H1 (cell line): ENCODE results near the gene ZIC1. TPM values are rescaled to one million over a fixed set of nuclear protein-coding genes. Genes with fewer than 3 reads are reported as not detected.

Experiments used
- CTCF ChIA-PET: fragments of 300-600 bp; sonication (Branson Sonifier 250); formaldehyde crosslinking; loops from one replicate; lab custom pipeline; 2021; ENCODE audit not compliant: partially characterized antibody; lab: Charles Lee
- POLR2A ChIA-PET: fragments of 300-600 bp; sonication (Branson Sonifier 250); formaldehyde crosslinking; loops from one replicate; lab custom pipeline; 2021; ENCODE audit warnings: inconsistent platforms; ENCODE audit not compliant: partially characterized antibody; lab: Charles Lee
- DNase-seq, 2 experiments: peaks; one replicate each; pipeline versions ENCODE4 v3.0.0 to v3.0.0-alpha.2; 2010 to 2022; ENCODE audit warnings: low spot score in 2 of 2, low read depth in 1 of 2, mixed read lengths in 1 of 2
- FAIRE-seq: peaks from 2 replicates; lab custom pipeline; 2011; peaks lifted over from hg19 to GRCh38; lab: Jason Lieb, UNC
- H2AFZ ChIP-seq: 2 replicates; pipeline ENCODE4 v1.8.1; 2012; ENCODE audit warnings: low read length, inconsistent platforms
- H2AK5ac ChIP-seq: 2 replicates; pipeline ENCODE4 v1.6.1; 2013; ENCODE audit warnings: low read depth, low read length
- H2BK120ac ChIP-seq: replicated peaks from 2 replicates; pipeline ENCODE3; 2013; ENCODE audit warnings: low read depth, low read length, inconsistent platforms
- H2BK12ac ChIP-seq: 2 replicates; pipeline ENCODE4 v1.6.1; 2013; ENCODE audit warnings: low read depth, low read length
- H2BK15ac ChIP-seq: 2 replicates; pipeline ENCODE4 v1.6.1; 2013; ENCODE audit warnings: low read length
- H2BK20ac ChIP-seq: 2 replicates; pipeline ENCODE4 v1.6.1; 2013; ENCODE audit warnings: low read length
- H2BK5ac ChIP-seq: 2 replicates; pipeline ENCODE4 v1.6.1; 2013; ENCODE audit warnings: low read depth, low read length
- H3K14ac ChIP-seq: 2 replicates; pipeline ENCODE4 v1.6.1; 2013; ENCODE audit warnings: inconsistent platforms; ENCODE audit not compliant: insufficient read length
- H3K18ac ChIP-seq: 2 replicates; pipeline ENCODE4 v1.6.1; 2013; ENCODE audit warnings: low read length; ENCODE audit errors: extremely low read depth
- H3K23ac ChIP-seq: 2 replicates; pipeline ENCODE4 v1.6.1; 2013; ENCODE audit warnings: inconsistent platforms; ENCODE audit not compliant: insufficient read length
- H3K23me2 ChIP-seq: 2 replicates; pipeline ENCODE4 v1.6.1; 2013; ENCODE audit warnings: low read depth, low read length
- H3K27ac ChIP-seq: 2 replicates; pipeline ENCODE4 v1.6.1; 2011; ENCODE audit warnings: low read depth, low read length, inconsistent platforms
- H3K27me3 ChIP-seq, 4 experiments: replicated peaks in 1 of 4; 1 replicate in 1 of 4; 2 replicates in 3 of 4; pipeline versions ENCODE4 v1.6.1 to v1.8.1; 2011 to 2013; ENCODE audit warnings: low read length in 3 of 4, mild to moderate bottlenecking in 3 of 4, inconsistent platforms in 2 of 4, mixed read lengths in 2 of 4, moderate library complexity in 1 of 4; ENCODE audit not compliant: control insufficient read depth in 3 of 4, insufficient read depth in 3 of 4; ENCODE audit errors: extremely low read depth in 1 of 4
- H3K36me3 ChIP-seq, 4 experiments: 2 replicates each; pipeline versions ENCODE4 v1.6.1 to v1.8.1; 2011 to 2013; ENCODE audit warnings: mild to moderate bottlenecking in 4 of 4, low read length in 3 of 4, moderate library complexity in 2 of 4, control low read depth in 1 of 4, inconsistent platforms in 1 of 4; ENCODE audit not compliant: insufficient read depth in 4 of 4, control insufficient read depth in 2 of 4
- H3K4ac ChIP-seq: replicated peaks from 2 replicates; pipeline ENCODE3; 2013; ENCODE audit warnings: low read length, low read depth, mixed read lengths, inconsistent platforms; ENCODE audit not compliant: insufficient read length
- H3K4me1 ChIP-seq, 4 experiments: replicated peaks in 1 of 4; 1 replicate in 1 of 4; 2 replicates in 3 of 4; pipeline versions ENCODE4 v1.6.1 to v1.8.1; 2011 to 2013; ENCODE audit warnings: low read length in 3 of 4, inconsistent platforms in 2 of 4, mixed read lengths in 1 of 4; ENCODE audit not compliant: insufficient read depth in 4 of 4, control insufficient read depth in 3 of 4
- H3K4me2 ChIP-seq, 2 experiments: 2 replicates each; pipeline versions ENCODE4 v1.6.1 to v1.8.1; 2011 to 2013; ENCODE audit warnings: low read depth in 2 of 2, low read length in 2 of 2, control low read depth in 1 of 2, inconsistent platforms in 1 of 2, mild to moderate bottlenecking in 1 of 2; ENCODE audit not compliant: insufficient read depth in 1 of 2
- H3K4me3 ChIP-seq, 4 experiments: fragments of 200-600, 300-600 bp in 1 of 4; sonication (generic), shearing (Covaris generic), sonication (Bioruptor Twin) in 1 of 4; 2 replicates each; pipeline versions ENCODE4 v1.5.1 to v1.8.1; 2011 to 2016; ENCODE audit warnings: low read length in 4 of 4, low read depth in 3 of 4, control low read depth in 2 of 4, inconsistent platforms in 2 of 4, mild to moderate bottlenecking in 2 of 4, mixed read lengths in 1 of 4, moderate library complexity in 1 of 4; ENCODE audit not compliant: insufficient read depth in 2 of 4; ENCODE audit errors: extremely low read depth in 1 of 4
- H3K56ac ChIP-seq: replicated peaks from 2 replicates; pipeline ENCODE3; 2013; ENCODE audit warnings: low read depth, mild to moderate bottlenecking, mixed read lengths, low read length, inconsistent platforms; ENCODE audit not compliant: insufficient read length
- H3K79me1 ChIP-seq: 2 replicates; pipeline ENCODE4 v1.6.1; 2013; ENCODE audit warnings: low read depth, low read length, control low read depth
- H3K79me2 ChIP-seq, 2 experiments: 2 replicates each; pipeline versions ENCODE4 v1.6.1 to v1.8.1; 2012 to 2013; ENCODE audit warnings: low read length in 2 of 2, mild to moderate bottlenecking in 2 of 2, inconsistent platforms in 1 of 2; ENCODE audit not compliant: insufficient read depth in 2 of 2, control insufficient read depth in 1 of 2
- H3K9ac ChIP-seq, 4 experiments: replicated peaks in 1 of 4; 1 replicate in 1 of 4; 2 replicates in 3 of 4; pipeline versions ENCODE4 v1.6.1 to v1.8.1; 2011 to 2013; ENCODE audit warnings: low read depth in 3 of 4, low read length in 3 of 4, control low read depth in 2 of 4, mild to moderate bottlenecking in 2 of 4, moderate library complexity in 2 of 4, inconsistent platforms in 1 of 4; ENCODE audit errors: extremely low read depth in 1 of 4
- H3K9me3 ChIP-seq, 2 experiments: 2 replicates each; pipeline versions ENCODE4 v1.6.1 to v1.8.1; 2012 to 2013; ENCODE audit warnings: mild to moderate bottlenecking in 2 of 2, moderate library complexity in 2 of 2, control low read depth in 1 of 2, inconsistent platforms in 1 of 2, low read depth in 1 of 2, low read length in 1 of 2, mixed read lengths in 1 of 2; ENCODE audit not compliant: insufficient read depth in 2 of 2
- H4K20me1 ChIP-seq, 2 experiments: replicated peaks in 1 of 2; 2 replicates each; pipeline versions ENCODE3 to v1.8.1; 2011 to 2013; ENCODE audit warnings: inconsistent platforms in 2 of 2, low read length in 2 of 2, mild to moderate bottlenecking in 1 of 2; ENCODE audit not compliant: insufficient read depth in 2 of 2, control insufficient read depth in 1 of 2
- H4K5ac ChIP-seq: 2 replicates; pipeline ENCODE4 v1.6.1; 2013; ENCODE audit warnings: low read length, low read depth, mixed read lengths, inconsistent platforms; ENCODE audit not compliant: insufficient read length
- H4K8ac ChIP-seq: 2 replicates; pipeline ENCODE4 v1.8.0; 2013; ENCODE audit warnings: mild to moderate bottlenecking, moderate library complexity, low read length, inconsistent platforms; ENCODE audit not compliant: insufficient read depth; ENCODE audit errors: extremely low read depth
- H4K91ac ChIP-seq: replicated peaks from 2 replicates; pipeline ENCODE3; 2013; ENCODE audit warnings: low read length, mixed read lengths, inconsistent platforms; ENCODE audit not compliant: insufficient read length
- CTCF ChIP-seq, 3 experiments: IDR thresholded peaks; 1 replicate in 2 of 3; 2 replicates in 1 of 3; pipeline versions ENCODE4 v1.5.1 to v1.6.1; 2011; ENCODE audit warnings: low read length in 3 of 3, mild to moderate bottlenecking in 3 of 3, inconsistent platforms in 2 of 3, low read depth in 1 of 3, moderate library complexity in 1 of 3; ENCODE audit not compliant: insufficient read depth in 1 of 3; ENCODE audit errors: control extremely low read depth in 1 of 3
- EGR1 ChIP-seq: IDR thresholded peaks from 2 replicates; pipeline ENCODE4 v1.6.1; 2011; ENCODE audit warnings: low read depth, low read length, borderline replicate concordance
- EP300 ChIP-seq, 2 experiments: IDR thresholded peaks; 1 replicate in 1 of 2; 2 replicates in 1 of 2; pipeline ENCODE4 v1.6.1; 2011 to 2012; ENCODE audit warnings: low read depth in 2 of 2, low read length in 2 of 2, mild to moderate bottlenecking in 2 of 2, borderline replicate concordance in 1 of 2, inconsistent platforms in 1 of 2, moderate library complexity in 1 of 2
- WGBS, 2 experiments: shearing (Covaris generic) in 1 of 2; methylation state at CpG; one replicate each; pipeline versions ENCODE4 v1.1.6 to v1.1.7; 2013 to 2015; ENCODE audit warnings: low lambda C conversion rate in 2 of 2, mixed read lengths in 2 of 2, inconsistent platforms in 1 of 2, low coverage in 1 of 2, missing lambda C conversion rate in 1 of 2; ENCODE audit not compliant: insufficient replicate concordance in 2 of 2, insufficient coverage in 1 of 2, insufficient read length in 1 of 2; ENCODE audit errors: extremely low coverage in 1 of 2, missing lambda C conversion rate in 1 of 2; 5-methylcytosine and 5-hydroxymethylcytosine counted together
- polyA plus RNA-seq, 7 experiments: library from polyadenylated mRNA; depleted of rRNA in 3 of 7; stranded (reverse) in 5 of 7; unstranded in 2 of 7; fragments of >200 nt in 5 of 7; fragments of 200-250 nt in 2 of 7; gene quantifications; 1 replicate in 5 of 7; 2 replicates in 1 of 7; 4 replicates in 1 of 7; pipeline versions ENCODE4 v1.2.1 to v1.2.3, GENCODE V29; 2011 to 2013; ENCODE audit warnings: missing spikeins in 2 of 7, mixed read lengths in 2 of 7
- total RNA-seq: library from RNA; stranded (reverse); fragmentation: NEBNext Ultra II Directional; extraction: Animal tissue kit (Norgen Biotek cat#: 25700); gene quantifications from 2 replicates; pipeline ENCODE4 v1.2.1, GENCODE V29; 2021
- TF ChIP-seq, protein P1 (sequence below): IDR thresholded peaks from 2 replicates; pipeline ENCODE4 v1.6.1; 2012; ENCODE audit warnings: inconsistent platforms

The ZIC1 gene
- total and polyA plus RNA-seq, 2 of the 8 experiments (the other 6 are each of a cell fraction or from before 2014, with no cell fraction given), result 0.80 to 2.2 TPM

- Histone ChIP-seq H3K23me2 (peaks cover 6% of the 10 kb centered on the region; the same call in 1 of the 2 replicates), H4K91ac (no peak overlapping the region), H3K27ac (no peak overlapping the region), H3K4me3 (peak overlapping the region in 3 of 4 experiments; percentile 6 to 57 (median 20); a peak in 5 of 8 replicates), H3K56ac (no peak overlapping the region), H2BK120ac (no peak overlapping the region), H3K27me3 (peaks cover 62 to 87% (median 74%) of the 10 kb centered on the region in 4 experiments), H2AK5ac (no peak overlapping the region; the same call in 1 of the 2 replicates), H2BK15ac (no peak overlapping the region), H3K9me3 (no peaks in the 10 kb centered on the region), H4K20me1 (peaks cover 2 to 9% of the 10 kb centered on the region in 2 experiments), H3K79me1 (no peaks in the 10 kb centered on the region), H3K9ac (no peak overlapping the region), H3K23ac (no peak overlapping the region), H3K4ac (no peak overlapping the region), H3K36me3 (peaks cover 0 to 3% (median 0%) of the 10 kb centered on the region in 4 experiments; a peak in 1 of 8 replicates), H2BK20ac (no peak overlapping the region), H2AFZ (no peak overlapping the region), H4K8ac (no peak overlapping the region), H3K79me2 (no peaks in the 10 kb centered on the region), H2BK12ac (0 out of 2 replicates have a peak overlapping the region, but pooled peaks have one; percentile 29), H3K4me1 (peaks cover 13 to 39% (median 15%) of the 10 kb centered on the region in 4 experiments), H3K4me2 (peak overlapping the region; percentile 68 to 76), H4K5ac (no peak overlapping the region), H3K14ac (no peak overlapping the region), H3K18ac (peak overlapping the region; percentile 49; the same call in 1 of the 2 replicates), H2BK5ac (no peak overlapping the region)
- WGBS, 2 experiments, result 2% methylated on average over 36 of the region's 36 CpGs; no CpG with 5 or more reads in 1 of the 2 experiments
- ChIA-PET POLR2A (interaction anchor here (0.7 to 2.8 kb wide), 5 partner anchors 9 to 35 kb away, joined by 3 to 10 read pairs (median 5); no protein-coding TSS in a partner anchor), CTCF (interaction anchor here (0.6 to 17.2 kb wide), 7 partner anchors 10 to 68 kb away, joined by 3 to 485 read pairs (median 6); partner anchors contain the start of gene ZIC4)
- FAIRE-seq (no peak), DNase-seq (no peak)
- no peak for TF ChIP-seq EGR1
- TF ChIP-seq EP300 (IDR thresholded peaks at IDR 0.05; ENCODE audit: borderline replicate concordance in 1 of 2, low read depth in 2 of 2, low read length in 2 of 2), result no peak
- TF ChIP-seq CTCF (IDR thresholded peaks at IDR 0.05; ENCODE audit: control extremely low read depth in 1 of 3, insufficient read depth in 1 of 3, low read depth in 1 of 3, low read length in 3 of 3), result no peak
- TF ChIP-seq, protein P1, sequence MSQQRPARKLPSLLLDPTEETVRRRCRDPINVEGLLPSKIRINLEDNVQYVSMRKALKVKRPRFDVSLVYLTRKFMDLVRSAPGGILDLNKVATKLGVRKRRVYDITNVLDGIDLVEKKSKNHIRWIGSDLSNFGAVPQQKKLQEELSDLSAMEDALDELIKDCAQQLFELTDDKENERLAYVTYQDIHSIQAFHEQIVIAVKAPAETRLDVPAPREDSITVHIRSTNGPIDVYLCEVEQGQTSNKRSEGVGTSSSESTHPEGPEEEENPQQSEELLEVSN, result peak; percentile 39; the same call in 1 of the 2 replicates
Observed at GRCh38 chr3:147422601-147423536, 13.7 kb downstream of the ZIC1 start.
